Muscle layer of duodenum (tissue), 2 donors: Measurements from ENCODE around the gene CIAO3.

Source experiments
- H3K27ac ChIP-seq: one replicate; pipeline ENCODE4 v1.7.0; 2013; ENCODE audit warnings: mild to moderate bottlenecking, low read length
- H3K27me3 ChIP-seq: one replicate; pipeline ENCODE4 v1.7.0; 2013; ENCODE audit warnings: low read depth, mild to moderate bottlenecking, control low read depth, low read length
- H3K36me3 ChIP-seq, 2 donors: one replicate each; pipeline ENCODE4 v1.7.0; 2013; ENCODE audit warnings: low read length in 2 of 2, control low read depth in 1 of 2, mild to moderate bottlenecking in 1 of 2; ENCODE audit not compliant: insufficient read depth in 2 of 2, control insufficient read depth in 1 of 2
- H3K4me1 ChIP-seq, 2 donors: one replicate each; pipeline ENCODE4 v1.7.0; 2013; ENCODE audit warnings: low read length in 2 of 2, mild to moderate bottlenecking in 2 of 2, control low read depth in 1 of 2, moderate library complexity in 1 of 2; ENCODE audit not compliant: insufficient read depth in 2 of 2, control insufficient read depth in 1 of 2
- H3K4me3 ChIP-seq, 2 donors: one replicate each; pipeline ENCODE4 v1.7.0; 2013; ENCODE audit warnings: low read length in 2 of 2, low read depth in 1 of 2, mild to moderate bottlenecking in 1 of 2
- H3K9me3 ChIP-seq, 2 donors: one replicate each; pipeline ENCODE4 v1.7.0; 2013; ENCODE audit warnings: low read length in 2 of 2, control low read depth in 1 of 2, mild to moderate bottlenecking in 1 of 2; ENCODE audit not compliant: control insufficient read depth in 1 of 2
- donor health status: healthy.

CIAO3 gene

DNA sequence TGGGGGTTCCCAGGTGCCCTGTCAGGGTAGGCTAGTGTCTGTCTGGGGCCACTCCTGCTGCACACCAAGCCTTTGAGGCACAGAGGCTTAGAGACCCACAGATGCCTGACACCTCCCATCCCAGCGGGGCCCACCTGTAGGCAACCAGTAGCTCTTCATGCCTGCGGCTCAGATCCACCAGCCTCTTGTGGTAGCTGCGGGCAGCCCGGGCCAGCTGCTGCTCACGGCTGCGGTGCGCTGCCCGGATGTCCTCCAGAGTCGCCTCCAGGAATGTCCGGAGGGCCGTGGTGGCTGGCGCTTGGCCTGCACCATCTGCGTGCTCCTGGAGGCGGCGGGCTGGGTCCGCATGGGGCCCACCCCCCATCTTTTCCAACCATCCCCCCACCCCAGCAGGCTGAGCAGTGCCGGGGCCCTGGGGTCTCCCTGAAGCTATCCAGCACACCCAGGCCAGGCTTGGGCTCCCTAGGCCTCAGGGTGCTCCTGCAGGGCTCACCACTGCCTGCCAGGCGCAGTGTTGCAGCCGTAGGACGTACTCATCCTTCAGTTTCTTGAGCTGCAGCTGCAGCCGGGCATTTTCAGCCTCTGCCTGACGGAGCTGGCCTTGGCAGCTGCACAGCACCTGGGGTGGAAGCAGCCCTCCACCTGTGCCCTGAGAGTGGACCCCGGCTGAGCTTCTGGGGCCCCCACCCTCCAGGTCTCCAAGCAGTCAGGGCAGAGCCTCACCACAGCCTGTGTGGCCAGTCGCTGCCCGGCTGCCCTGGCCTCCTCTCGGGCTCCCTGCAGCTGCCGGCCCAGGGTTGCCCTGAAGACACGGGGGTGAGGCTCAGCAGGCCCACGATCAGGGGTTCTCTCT is 16.4 kb downstream of the CIAO3 start:
- peaks cover 8% of the 10 kb centered on the region for H3K27me3 ChIP-seq
- H3K27ac ChIP-seq = no peak overlapping the region
- H3K4me3 ChIP-seq = no peak overlapping the region
- H3K36me3 ChIP-seq = no peaks in the 10 kb centered on the region
- H3K4me1 ChIP-seq = peaks cover 5 to 44% of the 10 kb centered on the region in 2 donors
- no peaks in the 10 kb centered on the region for H3K9me3 ChIP-seq

DNA sequence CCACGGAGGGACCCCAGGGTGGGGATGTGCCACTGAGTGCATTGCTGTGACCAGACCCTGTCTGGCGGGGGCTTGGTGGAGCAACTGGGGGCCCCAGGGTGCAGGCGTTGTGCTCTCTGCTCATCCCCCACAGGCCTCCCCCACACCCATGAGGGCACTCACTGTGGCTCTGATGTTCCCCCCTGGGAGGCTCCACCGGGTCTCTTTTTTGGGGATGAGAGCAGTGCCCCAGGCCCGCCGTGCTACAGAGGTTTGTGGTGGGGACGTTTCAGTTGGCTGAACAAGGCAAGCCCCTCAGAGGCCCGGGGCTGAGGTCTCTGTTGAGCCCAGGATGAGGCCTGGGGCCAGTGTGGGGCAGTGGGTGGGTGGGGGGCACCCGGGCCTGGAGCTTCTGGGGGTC is 17.1 kb downstream of the CIAO3 start:
- Histone ChIP-seq H3K27ac (no peak overlapping the region), H3K9me3 (no peaks in the 10 kb centered on the region), H3K4me1 (peaks cover 9 to 50% of the 10 kb centered on the region in 2 donors), H3K4me3 (no peak overlapping the region), H3K36me3 (no peaks in the 10 kb centered on the region), H3K27me3 (peaks cover 8% of the 10 kb centered on the region)

DNA sequence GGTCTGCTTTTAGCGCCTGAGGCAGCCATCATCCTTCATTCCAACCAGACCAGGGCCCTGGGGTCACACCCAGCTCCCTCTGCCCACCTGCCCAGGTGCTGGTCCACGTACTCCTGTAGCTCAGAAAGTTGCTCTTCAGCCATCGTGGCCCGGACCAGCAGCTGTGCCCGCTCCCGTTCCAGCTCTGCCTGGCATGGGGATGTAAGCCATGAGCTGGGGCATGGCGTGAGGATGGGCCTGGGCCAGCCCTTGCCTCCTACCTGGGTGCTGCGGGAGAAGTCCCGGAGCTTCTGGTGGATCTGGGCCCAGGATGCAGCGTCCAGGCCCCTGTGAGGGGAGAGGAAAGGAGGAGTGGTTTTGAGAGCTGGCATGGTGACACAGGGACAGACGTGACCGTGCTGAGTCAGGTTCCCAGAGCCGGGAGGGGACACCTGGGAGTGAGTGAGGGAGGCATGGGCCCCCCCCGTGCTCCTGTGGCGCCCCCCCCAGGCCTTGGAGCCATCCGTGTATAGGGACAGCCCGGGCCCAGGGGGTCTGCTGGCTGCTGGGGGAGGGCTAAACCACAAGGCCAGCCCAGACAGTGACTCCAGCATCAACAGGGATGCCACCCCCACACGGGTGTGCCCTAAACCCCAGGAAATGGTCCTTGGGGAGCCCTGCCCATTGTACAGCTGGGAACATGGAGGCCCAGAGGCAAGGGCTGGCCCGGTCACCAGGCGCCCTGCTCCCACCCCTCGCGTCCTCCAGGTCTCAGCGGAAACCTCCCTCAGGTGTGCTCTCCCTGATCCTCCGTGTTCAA is 17.8 kb downstream of the CIAO3 start:
- peaks cover 8% of the 10 kb centered on the region for H3K27me3 ChIP-seq
- no peak overlapping the region for H3K4me3 ChIP-seq
- no peaks in the 10 kb centered on the region for H3K9me3 ChIP-seq
- H3K4me1 ChIP-seq = peaks cover 9 to 50% of the 10 kb centered on the region in 2 donors
- no peak overlapping the region for H3K27ac ChIP-seq
- H3K36me3 ChIP-seq = no peaks in the 10 kb centered on the region

DNA sequence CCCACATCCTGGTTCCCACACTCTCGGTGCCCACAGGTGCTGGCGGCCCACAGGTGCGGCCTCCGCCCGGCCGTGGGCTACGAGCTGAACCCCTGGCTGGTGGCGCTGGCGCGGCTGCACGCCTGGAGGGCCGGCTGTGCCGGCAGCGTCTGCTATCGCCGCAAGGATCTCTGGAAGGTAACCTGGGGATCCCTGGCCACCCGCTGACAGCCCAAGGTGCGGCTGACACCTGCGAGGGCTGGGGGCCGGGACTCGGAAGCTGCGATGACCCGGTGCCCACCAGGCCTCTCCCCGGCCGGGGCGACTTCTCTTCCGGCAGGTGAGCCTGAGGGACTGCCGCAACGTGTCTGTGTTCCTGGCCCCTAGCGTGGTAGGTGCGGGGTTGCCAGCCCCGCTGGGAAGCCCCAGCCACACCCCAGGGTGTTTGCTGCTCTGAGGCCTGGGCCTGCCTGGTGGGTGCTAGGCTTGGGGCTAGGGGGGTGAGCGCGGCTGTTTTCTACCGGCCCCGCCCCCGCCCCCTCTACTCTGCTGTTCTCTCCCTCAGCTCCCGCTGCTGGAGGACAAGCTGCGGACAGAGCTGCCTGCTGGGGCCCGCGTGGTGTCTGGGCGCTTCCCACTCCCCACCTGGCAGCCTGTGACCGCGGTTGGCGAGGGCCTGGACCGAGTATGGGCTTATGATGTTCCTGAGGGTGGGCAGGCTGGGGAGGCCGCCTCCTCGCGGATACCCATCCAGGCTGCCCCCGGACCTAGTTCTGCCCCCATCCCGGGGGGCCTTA is 18.8 kb downstream of the CIAO3 start:
- peaks cover 9 to 47% of the 10 kb centered on the region in 2 donors for H3K4me1 ChIP-seq
- H3K27ac ChIP-seq = no peak overlapping the region
- H3K9me3 ChIP-seq = no peaks in the 10 kb centered on the region

DNA sequence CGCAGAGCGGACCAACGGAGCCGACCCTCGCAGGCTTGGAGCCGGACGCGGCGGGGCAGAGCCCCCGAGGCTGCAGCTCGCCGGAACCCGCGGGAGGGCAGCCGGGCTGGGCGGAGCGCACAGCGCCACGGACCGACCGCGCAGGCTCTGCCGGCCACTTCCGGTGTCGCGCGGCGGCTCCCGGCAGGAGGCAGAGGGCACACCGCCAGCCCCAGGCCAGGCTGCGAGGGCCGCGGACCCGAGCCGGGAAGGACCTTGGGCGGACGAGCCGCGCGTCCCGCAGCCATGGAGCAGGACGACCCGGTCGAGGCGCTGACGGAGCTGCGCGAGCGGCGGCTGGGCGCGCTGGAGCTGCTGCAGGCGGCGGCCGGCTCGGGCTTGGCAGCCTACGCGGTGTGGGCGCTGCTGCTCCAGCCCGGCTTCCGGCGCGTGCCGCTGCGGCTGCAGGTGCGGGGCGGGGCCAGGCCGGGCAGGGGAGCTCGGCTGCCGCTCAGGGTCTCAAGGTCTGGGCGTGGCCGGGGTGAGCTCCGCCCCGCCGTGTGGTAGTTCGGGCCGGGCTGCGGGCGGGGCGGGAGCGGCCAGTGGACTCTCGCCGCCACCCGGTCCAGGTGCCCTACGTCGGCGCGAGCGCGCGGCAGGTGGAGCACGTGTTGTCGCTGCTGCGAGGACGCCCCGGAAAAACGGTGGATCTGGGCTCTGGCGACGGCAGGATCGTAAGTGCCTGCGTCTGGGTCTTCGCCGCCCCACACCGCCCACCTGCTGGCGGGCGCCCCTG is 19.6 kb downstream of the CIAO3 start, which contains the start of gene ANTKMT:
Gene ANTKMT, plus strand, starts transcription at position 157 of the 775 bp plus-strand sequence. Its CDS starts 129 bp downstream, at position 286.
- Histone ChIP-seq H3K9me3 (no peaks in the 10 kb centered on the region), H3K27ac (peak within 1 kb of the TSS; percentile 31), H3K36me3 (no peaks in the 10 kb centered on the region), H3K27me3 (peaks cover 4% of the 10 kb centered on the region), H3K4me1 (peaks cover 9 to 48% of the 10 kb centered on the region in 2 donors), H3K4me3 (peak within 1 kb of the TSS; percentile 55 to 70)

More for the DNA sequence above, 18.8 kb downstream of the CIAO3 start:
- H3K36me3 ChIP-seq = no peaks in the 10 kb centered on the region
- peaks cover 8% of the 10 kb centered on the region for H3K27me3 ChIP-seq
- H3K4me3 ChIP-seq = peak overlapping the region in 1 of 2 donors; percentile 70

DNA sequence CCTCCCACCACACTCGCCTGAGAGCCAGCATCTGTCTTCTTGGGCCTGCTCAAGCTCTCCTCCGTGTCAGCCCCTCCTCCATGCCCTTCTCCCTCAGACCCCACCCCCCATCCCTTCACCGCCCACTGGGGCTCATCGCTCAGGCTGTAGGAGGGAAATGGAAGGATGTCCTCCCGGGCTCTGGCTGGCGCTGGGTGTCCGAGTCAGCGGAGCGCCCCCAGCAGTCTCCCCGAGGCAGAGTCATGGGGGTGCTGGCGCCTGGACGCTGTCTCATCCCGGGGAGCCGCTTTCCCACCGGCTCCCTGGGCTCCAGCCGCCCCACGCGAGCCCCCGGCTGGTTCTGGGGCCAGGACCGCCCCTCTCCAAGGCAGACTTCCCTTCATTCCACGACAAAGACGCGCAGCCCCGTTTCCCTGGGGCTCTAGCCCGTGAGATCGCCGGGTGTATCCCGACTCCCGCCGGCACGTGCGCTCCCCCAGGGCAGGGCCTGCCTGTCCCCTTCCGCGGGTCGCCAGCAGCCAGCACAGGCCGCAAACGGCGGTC is 20.3 kb downstream of the CIAO3 start:
- Histone ChIP-seq H3K9me3 (no peaks in the 10 kb centered on the region), H3K27me3 (no peaks in the 10 kb centered on the region), H3K36me3 (no peaks in the 10 kb centered on the region), H3K27ac (peak overlapping the region; percentile 31), H3K4me3 (peak overlapping the region; percentile 55 to 70), H3K4me1 (peaks cover 9 to 52% of the 10 kb centered on the region in 2 donors)

DNA sequence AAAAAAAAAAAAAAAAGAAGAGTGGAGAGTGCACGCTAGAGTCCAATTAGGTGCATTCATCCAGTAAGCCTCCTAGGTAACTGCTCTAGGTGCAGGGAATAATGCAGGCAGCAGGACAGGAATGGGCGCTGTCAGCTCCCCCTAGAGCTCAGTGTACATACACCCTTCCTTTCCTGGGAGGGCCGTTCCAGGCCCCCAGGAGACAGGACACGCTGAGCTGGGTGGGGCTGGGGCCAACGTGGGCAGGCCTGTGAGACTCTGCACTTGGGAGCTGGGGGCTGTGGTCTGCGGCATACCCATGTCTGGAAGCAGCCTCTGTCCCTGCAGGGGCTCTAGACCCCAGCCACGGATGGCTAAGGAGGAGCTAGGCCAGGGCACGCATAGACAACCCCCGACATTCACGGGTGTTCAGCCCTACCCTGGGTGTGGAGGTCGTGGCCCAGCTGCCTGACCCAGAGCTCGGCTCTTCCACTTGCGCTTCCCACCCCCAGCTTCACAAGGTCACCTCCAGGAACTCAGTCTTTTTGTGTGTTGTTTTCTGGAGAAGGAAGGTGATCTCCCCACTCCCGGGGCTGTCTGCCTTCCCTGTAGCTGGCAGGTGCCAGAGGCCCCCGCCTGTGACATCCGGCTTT is 20.9 kb downstream of the CIAO3 start:
- Histone ChIP-seq H3K4me1 (peaks cover 9 to 56% of the 10 kb centered on the region in 2 donors), H3K27me3 (no peaks in the 10 kb centered on the region), H3K4me3 (peak overlapping the region; percentile 55 to 70), H3K36me3 (no peaks in the 10 kb centered on the region), H3K9me3 (no peaks in the 10 kb centered on the region), H3K27ac (peak overlapping the region; percentile 31)

DNA sequence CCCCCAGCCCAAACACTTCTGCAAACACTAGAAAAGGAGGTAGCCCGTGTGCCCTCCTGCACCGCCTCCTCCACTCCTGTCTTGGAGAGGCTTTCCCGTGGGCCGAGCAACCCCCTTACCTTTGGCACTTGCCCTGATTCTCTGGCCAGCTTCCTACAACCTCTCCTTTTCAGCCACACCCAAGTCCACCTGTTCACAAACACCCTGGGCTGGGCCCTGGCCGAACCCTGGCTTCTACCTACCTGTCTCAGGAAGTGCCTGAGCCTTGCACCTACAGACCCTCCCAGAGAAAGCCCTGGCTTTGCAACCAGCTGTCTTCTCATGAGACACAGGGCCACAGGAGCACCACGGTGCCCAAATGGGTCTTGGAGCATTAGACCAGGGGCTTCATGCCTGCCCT is 21.9 kb downstream of the CIAO3 start:
- Histone ChIP-seq H3K27me3 (no peaks in the 10 kb centered on the region), H3K4me3 (no peak overlapping the region), H3K27ac (no peak overlapping the region), H3K9me3 (no peaks in the 10 kb centered on the region), H3K4me1 (peaks cover 9 to 62% of the 10 kb centered on the region in 2 donors), H3K36me3 (no peaks in the 10 kb centered on the region)

DNA sequence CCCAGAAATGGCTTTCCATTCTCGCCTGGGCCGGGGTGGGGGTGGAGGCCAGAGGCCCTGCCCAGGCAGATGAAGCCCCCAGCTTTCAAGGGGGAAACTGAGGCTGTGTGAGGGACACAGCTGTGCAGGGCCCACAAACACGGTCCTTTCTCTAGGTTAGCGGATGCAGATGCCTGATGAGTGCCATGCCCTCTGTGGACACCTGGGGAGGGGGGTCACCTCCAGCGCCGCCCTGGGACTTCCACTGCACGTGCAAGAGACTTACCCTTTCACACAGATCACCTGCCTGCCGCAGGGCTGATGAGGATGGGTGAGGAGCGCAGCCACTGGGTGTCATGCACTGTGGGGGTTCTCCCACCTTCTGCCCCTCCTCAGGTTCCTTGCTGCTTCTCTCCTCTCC is 22.4 kb downstream of the CIAO3 start:
- H3K27ac ChIP-seq = no peak overlapping the region
- no peak overlapping the region for H3K4me3 ChIP-seq
- H3K9me3 ChIP-seq = no peaks in the 10 kb centered on the region
- H3K36me3 ChIP-seq = no peaks in the 10 kb centered on the region
- H3K4me1 ChIP-seq = peaks cover 9 to 62% of the 10 kb centered on the region in 2 donors
- no peaks in the 10 kb centered on the region for H3K27me3 ChIP-seq
